Stimulated activated CD4-positive, alpha-beta T cell treated with anti-CD3 and anti-CD28 coated beads, Interleukin-2, amount 100 ng/mL, for 4 hours (primary cell): ENCODE data around the gene CTTNBP2NL.
A peak's percentile ranks its signal among the peaks of the same experiment; 100 is the strongest.

Experiments used
- DNase-seq: peaks from one replicate; pipeline ENCODE4 v3.0.0-alpha.2; 2020; ENCODE audit warnings: low read depth

Gene CTTNBP2NL

GRCh38 chr1:112395821-112396652 is at the start of gene CTTNBP2NL:
TSS of gene CTTNBP2NL (plus strand) at chr1:112396214. CDS start at chr1:112416166, 19,952 bp downstream.
- peak; percentile 69 for DNase-seq

DNA sequence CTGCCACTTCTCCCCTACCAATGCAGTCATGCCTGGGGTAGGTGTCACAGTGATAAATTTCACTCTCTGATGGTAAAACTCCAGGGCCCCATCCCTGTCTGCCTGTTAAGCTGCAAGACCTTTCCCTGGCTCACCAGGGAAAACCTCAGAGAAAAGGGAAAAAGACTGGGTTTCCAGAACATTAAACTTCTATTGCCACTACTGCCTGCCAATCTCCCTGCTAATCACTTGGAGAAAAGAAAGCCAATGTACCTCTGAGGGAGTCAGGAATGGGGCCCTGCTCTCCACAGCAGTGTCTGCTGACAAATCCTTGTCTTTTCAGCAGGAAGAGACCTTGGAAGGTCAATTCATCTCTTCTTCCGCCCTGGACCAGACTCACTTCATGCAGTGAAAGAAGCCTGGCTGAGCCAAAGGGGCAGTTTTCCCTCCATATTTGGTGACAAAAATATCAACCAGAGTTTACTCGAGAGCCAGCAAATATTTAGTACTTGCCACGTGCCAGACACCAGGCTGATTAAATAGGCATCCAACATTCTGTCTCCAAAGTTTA is 49.1 kb upstream of the CTTNBP2NL start:
- no peak for DNase-seq

DNA sequence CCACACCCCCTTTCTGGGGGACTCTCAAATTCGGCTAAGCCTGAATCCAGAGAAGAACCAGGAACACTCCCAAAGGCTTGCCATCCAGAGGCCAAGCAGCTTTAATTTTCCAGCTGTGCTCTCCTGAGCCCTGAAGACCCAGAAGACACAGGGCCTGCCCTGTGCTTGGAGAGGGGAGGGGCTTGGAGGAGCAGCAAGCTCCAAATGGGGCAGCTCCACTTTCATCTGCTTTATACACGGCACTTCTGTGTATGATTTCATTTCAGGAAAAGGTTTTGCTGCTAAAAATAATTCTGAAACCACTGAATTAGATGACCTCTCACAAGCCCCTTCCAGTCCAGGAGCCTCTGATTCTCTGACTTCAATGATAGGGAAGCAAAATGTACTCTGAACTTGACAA is 39.2 kb upstream of the CTTNBP2NL start:
- DNase-seq = no peak

GRCh38 chr1:112357467-112357866 is 38.5 kb upstream of the CTTNBP2NL start:
- DNase-seq = no peak

DNA sequence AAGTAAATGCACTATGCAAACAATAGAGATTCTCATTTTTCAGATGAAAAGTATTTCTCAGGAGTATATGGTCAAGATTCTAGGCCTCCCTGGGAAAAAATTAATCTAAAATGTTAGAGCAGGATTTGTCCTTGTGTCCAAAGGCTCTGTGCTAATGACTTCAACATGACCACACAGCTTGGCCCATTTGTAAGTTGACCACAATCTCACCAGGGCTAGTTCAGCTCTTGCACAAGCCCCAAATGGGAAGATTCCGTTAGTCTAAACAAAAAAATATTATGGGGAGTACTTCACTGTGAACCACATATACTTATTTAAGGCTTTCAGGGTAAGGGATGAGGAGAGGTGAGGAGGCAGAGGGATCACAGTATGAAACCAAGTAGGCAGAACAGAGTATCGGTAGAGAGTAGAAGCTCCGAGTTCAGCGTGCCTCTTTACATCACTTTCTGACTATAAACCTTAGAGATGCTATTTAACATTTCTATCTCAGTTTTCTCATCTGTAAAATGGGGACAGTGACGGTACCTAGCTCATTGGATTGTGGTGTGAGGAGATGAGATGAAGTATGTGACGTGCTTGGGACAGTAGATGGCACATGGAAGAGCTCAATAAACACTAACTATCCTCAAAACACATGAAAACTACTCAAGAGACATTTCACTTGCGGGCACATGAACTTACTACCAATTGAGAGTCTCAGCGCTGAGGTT is 37.8 kb upstream of the CTTNBP2NL start:
- no peak for DNase-seq

GRCh38 chr1:112358798-112359408 is 37.1 kb upstream of the CTTNBP2NL start:
- no peak for DNase-seq

DNA sequence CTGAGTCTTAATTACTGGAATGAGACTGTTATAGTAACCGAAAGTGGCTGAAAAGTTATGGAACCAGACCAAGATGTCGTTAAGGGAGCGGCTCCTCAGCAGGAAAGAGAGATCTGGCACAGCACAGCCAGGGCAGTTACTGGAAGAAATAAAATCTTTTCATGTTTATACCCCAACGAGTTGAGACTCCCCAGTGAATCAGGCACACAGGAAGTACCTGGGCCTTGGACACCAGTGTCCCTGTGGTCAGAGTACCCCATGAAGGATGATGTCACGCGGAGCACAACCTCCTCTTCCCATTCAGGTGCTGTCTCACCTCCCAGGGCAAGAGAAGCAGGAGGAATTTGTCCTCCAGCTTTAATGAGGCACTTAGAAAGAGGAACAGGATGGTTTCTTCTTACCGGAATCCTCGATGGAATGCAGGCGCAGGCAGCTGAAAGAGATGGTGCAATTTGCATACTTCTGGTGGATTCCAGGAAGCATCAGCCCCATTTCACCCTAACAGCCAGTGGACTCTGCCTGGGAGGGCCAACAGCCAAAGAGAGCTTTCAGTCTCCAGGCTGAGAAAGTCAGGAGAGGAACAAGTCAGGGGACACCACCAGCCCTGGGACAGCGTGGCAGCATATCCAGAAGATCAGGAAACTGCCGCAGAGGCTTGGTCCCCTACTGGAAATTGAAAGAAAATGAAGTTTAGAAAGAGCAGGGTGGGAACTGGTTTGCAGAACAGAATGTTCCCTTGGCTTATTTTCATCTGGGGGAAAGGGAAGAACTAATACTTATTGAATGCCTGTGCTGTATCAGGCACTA is 35.9 kb upstream of the CTTNBP2NL start:
- no peak for DNase-seq

- DNase-seq = no peak
Measured at GRCh38 chr1:112363636-112364035, 32.4 kb upstream of the CTTNBP2NL start.

DNA sequence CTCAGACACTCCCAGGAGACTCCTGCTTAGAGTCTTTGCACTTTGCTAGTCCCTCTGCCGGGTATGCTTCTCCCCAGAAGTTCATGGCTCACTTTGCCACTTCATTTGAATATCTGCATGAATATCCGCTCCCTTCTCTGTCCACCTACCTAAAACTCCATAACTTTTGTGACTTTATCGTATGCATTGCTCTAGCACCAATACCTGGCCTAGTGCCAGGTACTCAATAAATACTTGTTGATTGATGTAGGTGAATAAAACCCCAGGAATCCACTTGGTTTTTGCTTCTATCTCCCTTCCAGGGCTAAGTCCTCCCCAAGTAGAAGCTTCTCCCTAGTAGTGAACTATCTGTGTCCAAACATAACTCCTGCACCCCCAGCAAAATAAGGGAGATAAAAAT is 27.8 kb upstream of the CTTNBP2NL start:
- DNase-seq = no peak

DNA sequence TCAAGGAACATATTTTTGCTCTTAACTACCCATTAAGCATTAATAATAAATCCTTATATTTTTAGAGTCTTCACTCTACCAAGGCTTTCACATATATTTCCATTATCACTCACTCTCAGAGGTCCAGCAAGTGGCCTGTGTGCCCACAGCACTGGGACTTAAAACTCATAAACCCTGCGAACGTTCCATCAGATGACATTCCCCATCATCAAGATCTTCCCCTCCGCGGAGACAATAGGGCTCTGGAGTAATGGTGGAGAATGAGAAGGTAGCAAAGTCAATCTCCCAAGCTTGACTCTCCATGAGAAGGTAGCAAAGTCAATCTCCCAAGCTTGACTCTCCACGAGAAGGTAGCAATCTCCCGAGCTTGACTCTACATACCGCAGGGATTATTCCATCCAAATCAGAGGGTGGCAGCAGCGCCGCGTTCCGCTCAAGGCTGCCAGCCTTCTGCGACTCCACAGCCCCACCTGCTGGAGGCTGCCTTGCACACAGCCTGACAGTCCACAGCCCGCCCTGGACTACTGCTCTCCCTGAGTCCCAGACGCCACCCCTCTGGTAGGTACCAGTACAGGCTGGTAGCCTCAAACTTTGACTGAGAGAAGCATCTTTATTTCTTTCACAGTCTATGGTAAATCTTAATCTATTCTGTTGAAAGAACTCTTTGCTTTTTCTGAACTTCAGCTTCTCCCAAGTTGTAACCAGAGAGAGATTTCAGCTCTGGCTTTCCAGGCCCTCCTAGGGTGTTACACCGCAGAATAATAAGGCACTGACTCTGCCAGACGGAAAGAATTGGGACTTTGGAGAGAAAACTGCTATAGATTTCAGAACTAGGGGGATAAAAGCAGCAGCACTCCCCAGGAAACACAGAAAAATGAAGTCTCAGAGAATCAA is 26.4 kb upstream of the CTTNBP2NL start:
- DNase-seq = peak; percentile 69

DNA sequence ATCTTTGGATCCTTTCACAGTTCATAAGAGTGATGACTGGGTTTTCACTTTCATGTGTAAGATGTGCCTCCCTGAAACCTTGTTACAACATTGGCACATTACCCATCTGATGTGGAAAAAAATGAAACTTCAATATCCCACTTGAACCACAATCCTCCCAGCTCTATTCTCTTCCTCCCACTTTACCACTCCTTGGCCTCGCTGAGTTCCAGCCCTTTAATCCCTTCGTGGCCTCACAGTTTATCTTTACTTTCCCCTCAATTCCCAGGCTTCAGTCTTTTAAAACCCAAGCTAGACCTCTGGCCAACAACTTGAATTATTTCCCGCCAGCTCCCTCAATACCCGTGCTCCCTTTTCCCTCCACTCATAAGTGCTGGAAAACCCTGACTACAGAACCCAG is 25.0 kb upstream of the CTTNBP2NL start:
- no peak for DNase-seq

DNA sequence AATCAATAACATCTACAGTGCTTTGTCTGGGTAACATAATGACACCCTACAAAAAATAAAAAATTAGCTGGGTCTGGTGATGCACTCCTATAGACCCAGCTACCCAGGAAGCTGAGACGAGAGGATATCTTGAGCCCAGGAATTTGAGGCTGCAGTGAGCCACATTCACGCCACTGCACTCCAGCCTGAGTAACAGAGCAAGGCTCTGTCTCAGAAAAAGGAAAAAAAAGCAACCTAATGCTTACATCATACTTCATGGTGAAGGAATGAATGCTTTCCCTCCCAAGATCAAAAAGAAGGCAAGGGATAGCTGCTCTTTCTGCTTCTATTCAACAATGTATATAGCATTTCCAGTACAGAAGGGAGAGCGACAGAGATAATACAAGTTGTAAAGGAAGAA is 24.2 kb upstream of the CTTNBP2NL start:
- no peak for DNase-seq

DNA sequence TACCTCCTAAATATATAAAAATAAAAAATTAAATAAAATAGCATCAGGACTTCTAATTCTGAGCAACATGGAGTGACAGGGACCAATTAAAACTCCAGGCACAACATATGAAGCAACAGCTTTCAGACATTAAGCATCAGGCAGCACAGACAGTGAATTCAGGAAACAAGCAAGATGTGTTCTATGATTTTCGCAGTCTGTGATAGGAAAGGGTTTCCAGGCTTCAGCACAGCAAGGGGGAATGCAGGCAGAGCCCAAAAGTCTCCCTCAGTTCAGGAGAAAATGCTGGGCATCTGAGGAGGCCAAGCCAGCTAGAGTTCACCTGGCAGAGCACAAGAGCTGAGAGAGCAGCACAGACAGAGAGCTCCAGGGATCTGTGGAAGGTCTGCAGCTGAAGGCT is 22.2 kb upstream of the CTTNBP2NL start:
- DNase-seq = no peak

DNA sequence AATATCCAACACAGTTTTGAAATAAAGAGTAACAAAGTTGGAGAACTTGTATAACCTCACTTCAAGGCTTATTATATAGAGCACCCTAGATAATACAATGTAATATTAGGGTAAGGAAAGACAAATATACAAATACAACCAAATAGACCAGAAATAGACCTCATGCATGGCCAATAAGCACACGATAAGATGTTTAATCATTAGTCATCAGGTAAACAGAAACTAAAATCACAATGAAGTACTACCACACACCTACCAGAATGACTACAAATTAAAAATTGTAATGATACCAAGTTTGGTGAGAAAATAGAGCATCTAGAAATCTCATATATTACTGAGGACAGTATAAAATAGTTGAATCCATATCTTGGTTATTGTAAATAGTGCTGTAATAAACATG is 20.3 kb upstream of the CTTNBP2NL start:
- no peak for DNase-seq

DNA sequence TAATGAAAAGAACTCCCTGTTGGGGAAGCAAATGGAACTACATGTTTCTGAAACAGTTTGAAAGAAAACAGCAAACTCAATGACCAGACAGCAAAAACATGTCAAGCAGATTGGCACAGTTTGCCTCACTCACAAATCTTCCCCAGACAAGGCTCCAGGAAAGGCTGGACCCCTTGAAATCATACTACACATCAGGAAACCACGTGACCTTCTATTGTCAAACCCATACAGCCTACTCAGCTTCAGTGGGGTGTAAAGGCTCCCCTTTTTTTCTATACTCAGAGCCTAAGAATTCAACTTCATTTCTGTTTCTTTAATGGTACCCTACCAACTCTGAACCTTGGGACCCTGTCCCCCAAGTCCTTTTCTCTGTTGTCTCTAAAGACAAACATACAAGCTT is 15.7 kb upstream of the CTTNBP2NL start:
- DNase-seq = no peak

- DNase-seq = no peak
Measured at GRCh38 chr1:112381324-112382076, 14.5 kb upstream of the CTTNBP2NL start.

GRCh38 chr1:112383759-112384370 is 12.1 kb upstream of the CTTNBP2NL start:
- DNase-seq = no peak

DNA sequence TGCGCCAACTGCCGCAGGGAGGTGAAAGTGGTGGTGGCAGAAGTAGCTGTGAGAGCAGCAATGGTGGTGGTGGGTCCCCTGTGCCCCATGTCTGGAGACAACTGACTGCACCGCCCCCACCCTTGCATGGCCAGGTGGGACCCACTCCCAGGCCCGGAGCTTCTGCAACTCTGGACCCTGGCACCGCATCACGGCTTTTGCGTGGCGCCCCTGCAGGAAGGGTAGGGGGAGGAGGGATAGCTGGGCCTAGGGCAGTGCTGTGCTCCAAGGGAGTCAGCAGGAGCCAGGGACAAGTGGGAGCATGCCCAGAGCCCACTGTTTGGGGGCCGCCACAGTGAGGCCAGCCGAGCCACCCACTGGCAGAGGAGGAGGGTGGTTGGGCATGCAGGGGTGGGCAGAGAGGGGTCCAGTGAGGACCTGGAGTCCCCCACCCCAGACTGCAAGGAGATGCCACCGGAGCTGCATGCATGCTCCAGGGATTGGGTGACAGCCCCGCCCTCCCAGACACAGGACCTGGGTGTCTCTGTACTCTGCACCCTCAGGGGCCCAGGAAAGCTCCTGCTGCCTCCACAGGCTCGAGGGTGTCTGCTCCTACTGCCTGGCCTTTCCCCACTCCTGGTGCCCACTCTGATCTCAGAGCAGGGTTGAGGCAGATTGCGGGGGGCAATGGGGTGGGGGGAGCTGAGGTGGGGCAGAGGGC is 9.8 kb upstream of the CTTNBP2NL start:
- DNase-seq = no peak

GRCh38 chr1:112386731-112387346 is 9.2 kb upstream of the CTTNBP2NL start:
- no peak for DNase-seq
